HG03139 (cell line): ENCODE results near the gene SMCO2.
A peak's percentile ranks its signal among the peaks of the same experiment; 100 is the strongest.

ENCODE experiments used
- ATAC-seq: cut with Tn5 transposase; IDR thresholded peaks from one replicate; pipeline ENCODE4 v1.9.1; 2021; ENCODE audit not compliant: unreplicated experiment

SMCO2 gene

GRCh38 chr12:27497446-27497845, 50.9 kb downstream of the SMCO2 start:
- ATAC-seq: no peak

- ATAC-seq: no peak
Observed at GRCh38 chr12:27498149-27498548, 51.6 kb downstream of the SMCO2 start.

GRCh38 chr12:27498761-27499160, 52.2 kb downstream of the SMCO2 start:
- ATAC-seq: no peak

- ATAC-seq: no peak
Observed at GRCh38 chr12:27499377-27499776, 52.8 kb downstream of the SMCO2 start.

- ATAC-seq: no peak
Observed at GRCh38 chr12:27500546-27500945, 54.0 kb downstream of the SMCO2 start.

- no peak for ATAC-seq
Observed at GRCh38 chr12:27502021-27502435, 55.5 kb downstream of the SMCO2 start.

GRCh38 chr12:27504507-27504906, 58.0 kb downstream of the SMCO2 start:
- no peak for ATAC-seq

GRCh38 chr12:27505109-27505508, 58.6 kb downstream of the SMCO2 start:
- no peak for ATAC-seq

- no peak for ATAC-seq
Observed at GRCh38 chr12:27505761-27506160, 59.2 kb downstream of the SMCO2 start.

- ATAC-seq: no peak
Observed at GRCh38 chr12:27506645-27507189, 60.2 kb downstream of the SMCO2 start.

GRCh38 chr12:27508736-27509431, 62.3 kb downstream of the SMCO2 start:
- ATAC-seq: no peak

- ATAC-seq: no peak
Observed at GRCh38 chr12:27511031-27511722, 64.6 kb downstream of the SMCO2 start.

GRCh38 chr12:27511723-27512045, 65.1 kb downstream of the SMCO2 start:
- no peak for ATAC-seq

GRCh38 chr12:27513155-27513824, 66.8 kb downstream of the SMCO2 start:
- ATAC-seq: no peak

GRCh38 chr12:27515671-27516070, 69.1 kb downstream of the SMCO2 start:
- ATAC-seq: no peak

GRCh38 chr12:27516625-27517024, 70.1 kb downstream of the SMCO2 start:
- ATAC-seq: no peak

GRCh38 chr12:27517546-27517945, 71.0 kb downstream of the SMCO2 start:
- ATAC-seq: no peak

GRCh38 chr12:27517961-27518665, 71.6 kb downstream of the SMCO2 start:
- no peak for ATAC-seq

- ATAC-seq: no peak
Observed at GRCh38 chr12:27521066-27521465, 74.5 kb downstream of the SMCO2 start.

- no peak for ATAC-seq
Observed at GRCh38 chr12:27521981-27522380, 75.4 kb downstream of the SMCO2 start.

GRCh38 chr12:27523305-27523641, 76.7 kb downstream of the SMCO2 start:
- ATAC-seq: peak; percentile 2
